HepG2 (cell line): ENCODE measurements around the gene NCOA3. TPM values are rescaled to one million over a fixed set of nuclear protein-coding genes. Genes with fewer than 3 reads are reported as not detected.

Experiments used
- ATAC-seq: fragments of 200-7000 bp; cut with Tn5 transposase; 3 replicates; pipeline ENCODE4 v1.9.1; 2020; ENCODE audit warnings: mild to moderate bottlenecking, moderate library complexity
- BruUV-seq: library from RNA; stranded (reverse); fragments of 400-500 nt; replicated peaks from 2 replicates; lab custom pipeline; 2021; lab: Mats Ljungman, UMichigan
- CTCF ChIA-PET: fragments of 300-600 bp; formaldehyde crosslinking; extraction: SDS; loops from one replicate; lab custom pipeline; 2021; ENCODE audit warnings: low total read pairs, inconsistent platforms, low intra/inter-chr PET ratio; lab: Yijun Ruan, JAX
- POLR2A ChIA-PET: fragments of 350-600 bp; sonication (Branson Sonifier 250); formaldehyde crosslinking; loops from one replicate; lab custom pipeline; 2020; ENCODE audit warnings: antibody characterized with exemption, inconsistent platforms; lab: Yijun Ruan, JAX
- DNase-seq: peaks from one replicate; pipeline ENCODE4 v3.0.0-alpha.2; 2015; ENCODE audit warnings: low spot score
- FAIRE-seq: peaks from 3 replicates; lab custom pipeline; 2011; peaks lifted over from hg19 to GRCh38; lab: Jason Lieb, UNC
- H2AFZ ChIP-seq: one replicate; pipeline ENCODE4 v1.6.1; 2011; ENCODE audit warnings: low read length, inconsistent platforms
- H3K27ac ChIP-seq: fragments of 300-600 bp; 3 replicates; pipeline ENCODE4 v1.8.0; 2011; ENCODE audit warnings: mixed run types, mild to moderate bottlenecking, mixed read lengths, low read length, inconsistent platforms; ENCODE audit not compliant: insufficient read depth; ENCODE audit errors: extremely low read length
- H3K27me3 ChIP-seq, 2 experiments: fragments of 200-600 bp in 1 of 2; 2 replicates in 1 of 2; 3 replicates in 1 of 2; pipeline versions ENCODE4 v1.6.0 to v1.8.0; 2011; ENCODE audit warnings: low read length in 2 of 2, mild to moderate bottlenecking in 2 of 2, moderate library complexity in 2 of 2, inconsistent platforms in 1 of 2; ENCODE audit not compliant: insufficient read depth in 2 of 2, control insufficient read depth in 1 of 2
- H3K36me3 ChIP-seq, 2 experiments: fragments of 200-600 bp in 1 of 2; replicated peaks in 1 of 2; 2 replicates in 1 of 2; 3 replicates in 1 of 2; pipeline versions ENCODE4 v1.5.1 to v1.8.0; 2011; ENCODE audit warnings: low read length in 2 of 2, inconsistent platforms in 1 of 2; ENCODE audit not compliant: insufficient read depth in 2 of 2, control insufficient read depth in 1 of 2
- H3K4me1 ChIP-seq: 2 replicates; pipeline ENCODE4 v1.5.1; 2012; ENCODE audit warnings: low read length, inconsistent platforms; ENCODE audit not compliant: insufficient read depth
- H3K4me2 ChIP-seq: 2 replicates; pipeline ENCODE4 v1.6.0; 2011; ENCODE audit warnings: low read depth, low read length, inconsistent platforms
- H3K4me3 ChIP-seq, 3 experiments: fragments of 200-600 bp in 1 of 3; sonication (generic), shearing (Covaris generic) in 1 of 3; replicated peaks in 1 of 3; 2 replicates each; pipeline ENCODE4 v1.5.1; 2011 to 2016; ENCODE audit warnings: low read length in 3 of 3, inconsistent platforms in 2 of 3, low read depth in 2 of 3, mild to moderate bottlenecking in 2 of 3, control low read depth in 1 of 3, mixed read lengths in 1 of 3; ENCODE audit not compliant: insufficient read depth in 1 of 3
- H3K79me2 ChIP-seq: one replicate; pipeline ENCODE4 v1.6.1; 2011; ENCODE audit warnings: low read length, inconsistent platforms; ENCODE audit not compliant: insufficient read depth
- H3K9ac ChIP-seq: 2 replicates; pipeline ENCODE4 v1.6.0; 2011; ENCODE audit warnings: mild to moderate bottlenecking, low read depth, low read length, inconsistent platforms; ENCODE audit not compliant: insufficient read depth
- H3K9me3 ChIP-seq: 2 replicates; pipeline ENCODE4 v1.5.1; 2012; ENCODE audit warnings: mild to moderate bottlenecking, low read length
- H4K20me1 ChIP-seq: 2 replicates; pipeline ENCODE4 v1.6.0; 2011; ENCODE audit warnings: inconsistent platforms, mild to moderate bottlenecking, low read length, moderate library complexity; ENCODE audit not compliant: insufficient read depth
- ADNP ChIP-seq: sonication (generic); formaldehyde crosslinking; IDR thresholded peaks from 2 replicates; pipeline ENCODE4 v1.4.0; 2020; ENCODE audit warnings: missing genetic modification reagents
- ARNTL ChIP-seq: sonication (generic); formaldehyde crosslinking; IDR thresholded peaks from 2 replicates; pipeline ENCODE4 v1.4.0; 2020; ENCODE audit warnings: mild to moderate bottlenecking, missing genetic modification reagents
- ATF4 ChIP-seq, 2 experiments: fragments of 450-650 bp in 1 of 2; sonication (generic) in 1 of 2; formaldehyde crosslinking; IDR thresholded peaks; 2 replicates each; pipeline versions ENCODE4 v1.5.0 to v1.8.0; 2020 to 2022; ENCODE audit warnings: mild to moderate bottlenecking in 1 of 2, missing genetic modification reagents in 1 of 2
- CBFB ChIP-seq: sonication (generic); formaldehyde crosslinking; IDR thresholded peaks from 2 replicates; pipeline ENCODE4 v1.4.0; 2020; ENCODE audit warnings: missing genetic modification reagents
- GMEB2 ChIP-seq: IDR thresholded peaks from 2 replicates; pipeline ENCODE4 v1.6.1; 2016; ENCODE audit warnings: missing biosample characterization, missing genetic modification reagents, low read depth
- IRF9 ChIP-seq: sonication (generic); formaldehyde crosslinking; IDR thresholded peaks from 2 replicates; pipeline ENCODE4 v1.8.0; 2022; ENCODE audit warnings: missing genetic modification reagents, mild to moderate bottlenecking, borderline replicate concordance
- ISX ChIP-seq: sonication (generic); formaldehyde crosslinking; conservative IDR thresholded peaks from 2 replicates; pipeline ENCODE4 v1.5.0; 2020; ENCODE audit warnings: missing genetic modification reagents
- KAT8 ChIP-seq: IDR thresholded peaks from 2 replicates; pipeline ENCODE4 v1.6.1; 2016; ENCODE audit warnings: missing genetic modification reagents, missing compliant biosample characterization
- MIXL1 ChIP-seq: IDR thresholded peaks from 2 replicates; pipeline ENCODE4 v1.6.1; 2016
- NFYC ChIP-seq: IDR thresholded peaks from 2 replicates; pipeline ENCODE4 v1.6.1; 2016; ENCODE audit warnings: missing genetic modification reagents, missing compliant biosample characterization
- STAT5B ChIP-seq: sonication (generic); formaldehyde crosslinking; IDR thresholded peaks from 2 replicates; pipeline ENCODE4 v1.4.0; 2020; ENCODE audit warnings: missing genetic modification reagents
- THAP9 ChIP-seq: sonication (generic); formaldehyde crosslinking; IDR thresholded peaks from 2 replicates; pipeline ENCODE4; 2020; ENCODE audit warnings: missing genetic modification reagents, mild to moderate bottlenecking, borderline replicate concordance
- ZC3H13 ChIP-seq: sonication (generic); formaldehyde crosslinking; IDR thresholded peaks from 2 replicates; pipeline ENCODE4 v1.8.1; 2023; ENCODE audit warnings: mild to moderate bottlenecking, missing genetic modification reagents, moderate library complexity
- ZGPAT ChIP-seq: IDR thresholded peaks from 2 replicates; pipeline ENCODE4 v1.6.1; 2016; ENCODE audit warnings: mild to moderate bottlenecking
- ZNF263 ChIP-seq: sonication (generic); formaldehyde crosslinking; IDR thresholded peaks from 2 replicates; pipeline ENCODE4 v1.4.0; 2020; ENCODE audit warnings: missing genetic modification reagents
- ZNF709 ChIP-seq: sonication (generic); formaldehyde crosslinking; IDR thresholded peaks from 2 replicates; pipeline ENCODE4 v1.5.0; 2020; ENCODE audit warnings: mild to moderate bottlenecking, missing genetic modification reagents
- ZUFSP ChIP-seq: sonication (generic); formaldehyde crosslinking; IDR thresholded peaks from 2 replicates; pipeline ENCODE4 v1.9.0; 2021; ENCODE audit warnings: missing genetic modification reagents, mild to moderate bottlenecking, borderline replicate concordance
- WGBS: methylation state at CpG from one replicate; pipeline ENCODE4 v1.1.6; 2017; ENCODE audit warnings: low lambda C conversion rate; 5-methylcytosine and 5-hydroxymethylcytosine counted together
- in situ Hi-C: cut with HindIII; loops from 2 replicates; pipeline ENCODE4 v1.10.0; 2017; ENCODE audit warnings: low pct_unique_long_range_greater_than_20kb; ENCODE audit not compliant: extremely low pct_ligation_motif_present
- intact Hi-C: fragments of 100-400 bp; cut with micrococcal nuclease; formaldehyde crosslinking; loops from one replicate; pipeline ENCODE4 v1.10.0; 2022; ENCODE audit not compliant: unreplicated experiment
- polyA plus RNA-seq, 8 experiments: library from polyadenylated mRNA; depleted of rRNA in 3 of 8; stranded (reverse) in 7 of 8; unstranded in 1 of 8; fragments of >200 nt; fragmentation: Illumina TruSeq in 4 of 8; extraction: Trizol in 4 of 8; gene quantifications; 2 replicates each; pipeline versions ENCODE4 v1.2.1 to v1.2.3, GENCODE V29; 2011 to 2016; ENCODE audit warnings: low read depth in 4 of 8, missing spikeins in 1 of 8, mixed read lengths in 1 of 8; ENCODE audit not compliant: insufficient read depth in 1 of 8
- total RNA-seq, 5 experiments: library from RNA; depleted of rRNA; stranded (reverse); fragments of >200 nt; fragmentation: Illumina TruSeq; extraction: Trizol; gene quantifications; 2 replicates each; pipeline ENCODE4 v1.2.3, GENCODE V29; 2016; ENCODE audit warnings: low read depth in 1 of 5

The NCOA3 gene
- total and polyA plus RNA-seq, 2 of the 13 experiments (the other 11 are each of a cell fraction or from before 2014, with no cell fraction given) = 35.0 to 56.8 TPM

GRCh38 chr20:47705497-47705856, 203.8 kb downstream of the NCOA3 start:
- no peak overlapping the region for H3K4me2 ChIP-seq
- TF ChIP-seq ZUFSP (CRISPR knock-in tag) = no peak
- TF ChIP-seq ZGPAT = no peak
- TF ChIP-seq STAT5B (CRISPR knock-in tag) = no peak
- no peak for TF ChIP-seq MIXL1
- TF ChIP-seq GMEB2 = no peak
- no peak for TF ChIP-seq ISX
- TF ChIP-seq ZC3H13 = no peak
- TF ChIP-seq ARNTL (CRISPR knock-in tag) = no peak
- no peak for TF ChIP-seq KAT8 (CRISPR knock-in tag)
- TF ChIP-seq NFYC (CRISPR knock-in tag) = no peak
- TF ChIP-seq ZNF263 (CRISPR knock-in tag) = no peak
- TF ChIP-seq THAP9 (CRISPR knock-in tag) = no peak
- no peak for TF ChIP-seq CBFB (CRISPR knock-in tag)
- TF ChIP-seq ATF4 (CRISPR knock-in tag; IDR thresholded peaks at IDR 0.05) = no peak
- TF ChIP-seq IRF9 (CRISPR knock-in tag) = no peak
- no peak for TF ChIP-seq ZNF709 (CRISPR knock-in tag)
- TF ChIP-seq ADNP (CRISPR knock-in tag) = no peak

More at GRCh38 chr20:47705497-47705856, 203.8 kb downstream of the NCOA3 start:
- DNase-seq = no peak
- no peaks in the 10 kb centered on the region for H3K9me3 ChIP-seq
- H3K36me3 ChIP-seq = peaks cover 0 to 4% of the 10 kb centered on the region in 2 experiments; a peak in 2 of 5 replicates
- no peak for FAIRE-seq
- WGBS = 95% methylated on average over 7 of the region's 7 CpGs
- ChIA-PET CTCF (interaction anchor here (1.8 kb wide), 1 partner anchor 27 kb away, joined by 3 read pairs; no protein-coding TSS in a partner anchor), POLR2A (no interaction called here)
- BruUV-seq = no TSS peak
- no peak overlapping the region for H3K4me3 ChIP-seq
- H3K27ac ChIP-seq = no peak overlapping the region
- no peak overlapping the region for H2AFZ ChIP-seq
- in situ Hi-C loops (no loop called here), intact Hi-C loops (no loop called here)
- ATAC-seq = no peak
- no peaks in the 10 kb centered on the region for H3K79me2 ChIP-seq
- H3K4me1 ChIP-seq = peaks cover 29% of the 10 kb centered on the region
- H4K20me1 ChIP-seq = no peaks in the 10 kb centered on the region
- H3K9ac ChIP-seq = no peak overlapping the region
- H3K27me3 ChIP-seq = no peaks in the 10 kb centered on the region
